Mesendoderm (in vitro differentiated cells): ENCODE measurements around the gene SAMM50.

Experiments used
- DNase-seq: peaks from one replicate; pipeline ENCODE4 v3.0.0; 2013
- H2AK5ac ChIP-seq: 2 replicates; pipeline ENCODE4 v1.6.1; 2013; ENCODE audit warnings: low read length, inconsistent platforms
- H2BK120ac ChIP-seq: 2 replicates; pipeline ENCODE4 v1.6.1; 2013; ENCODE audit warnings: low read depth, mild to moderate bottlenecking, low read length, moderate library complexity, mixed read lengths
- H2BK15ac ChIP-seq: replicated peaks from 2 replicates; pipeline ENCODE4 v1.6.1; 2013; ENCODE audit warnings: low read depth, mild to moderate bottlenecking, moderate library complexity
- H2BK5ac ChIP-seq: 2 replicates; pipeline ENCODE4 v1.6.1; 2013; ENCODE audit warnings: low read length, inconsistent platforms
- H3K18ac ChIP-seq: 2 replicates; pipeline ENCODE4 v1.6.1; 2013; ENCODE audit warnings: mild to moderate bottlenecking, low read length, mixed read lengths
- H3K23ac ChIP-seq: one replicate; pipeline ENCODE4 v1.6.1; 2013; ENCODE audit warnings: low read length
- H3K27ac ChIP-seq: 2 replicates; pipeline ENCODE4 v1.5.1; 2013; ENCODE audit warnings: low read depth, mild to moderate bottlenecking, inconsistent platforms, low read length, moderate library complexity
- H3K27me3 ChIP-seq: 2 replicates; pipeline ENCODE4 v1.6.1; 2013; ENCODE audit warnings: low read length, control low read depth, mild to moderate bottlenecking, inconsistent platforms; ENCODE audit not compliant: insufficient read depth, poor library complexity
- H3K36me3 ChIP-seq: 2 replicates; pipeline ENCODE4 v1.6.1; 2013; ENCODE audit warnings: low read length, inconsistent platforms; ENCODE audit not compliant: control insufficient read depth, insufficient read depth
- H3K4ac ChIP-seq: one replicate; pipeline ENCODE4 v1.6.1; 2013; ENCODE audit warnings: low read depth, mild to moderate bottlenecking, low read length, moderate library complexity
- H3K4me1 ChIP-seq: 2 replicates; pipeline ENCODE4 v1.6.1; 2013; ENCODE audit warnings: low read depth, low read length, inconsistent platforms; ENCODE audit not compliant: control insufficient read depth
- H3K4me2 ChIP-seq: 2 replicates; pipeline ENCODE4 v1.6.1; 2013; ENCODE audit warnings: low read length
- H3K4me3 ChIP-seq: 2 replicates; pipeline ENCODE4 v1.5.1; 2013; ENCODE audit warnings: mild to moderate bottlenecking, low read length
- H3K56ac ChIP-seq: one replicate; pipeline ENCODE4 v1.6.1; 2013; ENCODE audit warnings: low read length
- H3K79me1 ChIP-seq: 2 replicates; pipeline ENCODE4 v1.6.1; 2013; ENCODE audit warnings: low read length, inconsistent platforms
- H3K79me2 ChIP-seq: 2 replicates; pipeline ENCODE4 v1.6.1; 2013; ENCODE audit warnings: mild to moderate bottlenecking, low read length; ENCODE audit not compliant: control insufficient read depth, insufficient read depth
- H3K9ac ChIP-seq: 2 replicates; pipeline ENCODE4 v1.6.1; 2013; ENCODE audit warnings: low read length, inconsistent platforms
- H4K5ac ChIP-seq: one replicate; pipeline ENCODE4 v1.6.1; 2013; ENCODE audit warnings: low read length
- H4K8ac ChIP-seq: one replicate; pipeline ENCODE4 v1.6.1; 2013; ENCODE audit warnings: low read depth, mild to moderate bottlenecking, control low read depth, low read length, moderate library complexity
- WGBS: extraction: QIAGEN DNeasy Blood & Tissue Kit; methylation state at CpG from one replicate; pipeline ENCODE4 v1.1.7; 2013; ENCODE audit warnings: low lambda C conversion rate, missing lambda C conversion rate; ENCODE audit not compliant: insufficient coverage; ENCODE audit errors: extremely low coverage; 5-methylcytosine and 5-hydroxymethylcytosine counted together

SAMM50 gene

DNA sequence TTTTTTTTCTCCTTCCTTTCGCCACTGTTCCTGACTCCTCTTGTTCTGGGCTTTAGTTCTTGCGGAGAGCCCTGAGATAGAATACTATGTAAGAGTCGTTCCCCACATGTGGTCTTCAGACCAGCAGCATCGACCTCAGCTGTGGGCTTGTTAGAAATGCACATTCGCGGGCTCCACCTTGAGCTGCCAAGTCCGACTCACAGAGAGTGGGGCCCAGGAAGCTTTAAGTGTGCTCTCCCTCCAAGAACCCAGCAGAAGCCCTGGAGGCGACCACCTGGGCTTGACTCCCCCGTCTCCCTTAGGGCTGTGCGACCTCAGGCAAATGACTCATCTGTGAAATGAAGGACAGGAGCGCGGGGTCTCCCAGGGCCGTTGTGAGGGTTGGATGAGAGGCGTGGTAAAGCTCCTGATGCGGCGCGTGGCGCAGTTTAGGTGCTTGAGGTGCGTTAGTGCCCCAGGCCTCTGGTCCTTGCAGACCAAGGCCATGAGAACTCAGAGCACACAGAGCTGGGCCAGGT, 18.8 kb downstream of the SAMM50 start:
- no peak overlapping the region for H3K4me3 ChIP-seq
- no peak overlapping the region for H3K4ac ChIP-seq
- no peak overlapping the region for H2BK15ac ChIP-seq
- H3K27me3 ChIP-seq = no peaks in the 10 kb centered on the region
- no CpG with 5 or more reads among the region's 19 CpGs for WGBS
- H4K8ac ChIP-seq = no peak overlapping the region
- no peak overlapping the region for H3K9ac ChIP-seq
- no peak overlapping the region for H3K27ac ChIP-seq
- H3K23ac ChIP-seq = no peak overlapping the region
- no peaks in the 10 kb centered on the region for H3K79me2 ChIP-seq
- no peak overlapping the region for H3K18ac ChIP-seq
- H2BK120ac ChIP-seq = no peak overlapping the region
- DNase-seq = no peak
- H3K36me3 ChIP-seq = peaks cover 6% of the 10 kb centered on the region
- H4K5ac ChIP-seq = no peak overlapping the region
- no peak overlapping the region for H2AK5ac ChIP-seq
- no peaks in the 10 kb centered on the region for H3K4me1 ChIP-seq
- H3K56ac ChIP-seq = no peak overlapping the region
- H3K4me2 ChIP-seq = no peak overlapping the region
- H2BK5ac ChIP-seq = no peak overlapping the region
- no peaks in the 10 kb centered on the region for H3K79me1 ChIP-seq

DNA sequence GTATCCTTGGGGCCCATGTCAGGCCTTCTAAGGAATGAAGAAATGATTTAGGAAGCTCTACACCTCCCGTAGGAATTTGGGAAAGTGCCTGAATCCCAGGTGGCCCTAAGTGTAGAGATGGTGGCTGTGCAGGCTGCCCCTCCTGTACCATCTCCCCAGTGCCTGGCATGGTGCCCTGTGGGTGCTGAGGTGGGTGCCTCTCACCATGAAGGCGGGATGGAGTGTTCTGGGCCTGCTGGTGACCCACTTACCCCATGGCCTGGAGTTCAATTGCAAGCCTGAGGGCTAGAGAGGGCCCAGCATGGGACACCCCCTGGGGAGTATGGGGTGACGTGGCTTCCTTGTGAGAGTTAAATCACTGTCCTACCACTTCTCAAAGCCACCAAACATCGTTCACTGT, 19.8 kb downstream of the SAMM50 start:
- H3K18ac ChIP-seq = no peak overlapping the region
- H4K5ac ChIP-seq = no peak overlapping the region
- no peaks in the 10 kb centered on the region for H3K79me1 ChIP-seq
- H4K8ac ChIP-seq = no peak overlapping the region
- H3K4me1 ChIP-seq = no peaks in the 10 kb centered on the region
- WGBS = no CpG with 5 or more reads among the region's 4 CpGs
- H2BK5ac ChIP-seq = no peak overlapping the region
- no peak overlapping the region for H3K4me2 ChIP-seq
- no peak overlapping the region for H3K23ac ChIP-seq
- H2BK15ac ChIP-seq = no peak overlapping the region
- H3K79me2 ChIP-seq = no peaks in the 10 kb centered on the region
- no peak overlapping the region for H3K56ac ChIP-seq
- H2BK120ac ChIP-seq = no peak overlapping the region
- H3K27ac ChIP-seq = no peak overlapping the region
- H2AK5ac ChIP-seq = no peak overlapping the region
- H3K9ac ChIP-seq = no peak overlapping the region
- no peak overlapping the region for H3K4me3 ChIP-seq
- no peak overlapping the region for H3K4ac ChIP-seq
- H3K36me3 ChIP-seq = peaks cover 9% of the 10 kb centered on the region
- H3K27me3 ChIP-seq = no peaks in the 10 kb centered on the region
- DNase-seq = no peak

DNA sequence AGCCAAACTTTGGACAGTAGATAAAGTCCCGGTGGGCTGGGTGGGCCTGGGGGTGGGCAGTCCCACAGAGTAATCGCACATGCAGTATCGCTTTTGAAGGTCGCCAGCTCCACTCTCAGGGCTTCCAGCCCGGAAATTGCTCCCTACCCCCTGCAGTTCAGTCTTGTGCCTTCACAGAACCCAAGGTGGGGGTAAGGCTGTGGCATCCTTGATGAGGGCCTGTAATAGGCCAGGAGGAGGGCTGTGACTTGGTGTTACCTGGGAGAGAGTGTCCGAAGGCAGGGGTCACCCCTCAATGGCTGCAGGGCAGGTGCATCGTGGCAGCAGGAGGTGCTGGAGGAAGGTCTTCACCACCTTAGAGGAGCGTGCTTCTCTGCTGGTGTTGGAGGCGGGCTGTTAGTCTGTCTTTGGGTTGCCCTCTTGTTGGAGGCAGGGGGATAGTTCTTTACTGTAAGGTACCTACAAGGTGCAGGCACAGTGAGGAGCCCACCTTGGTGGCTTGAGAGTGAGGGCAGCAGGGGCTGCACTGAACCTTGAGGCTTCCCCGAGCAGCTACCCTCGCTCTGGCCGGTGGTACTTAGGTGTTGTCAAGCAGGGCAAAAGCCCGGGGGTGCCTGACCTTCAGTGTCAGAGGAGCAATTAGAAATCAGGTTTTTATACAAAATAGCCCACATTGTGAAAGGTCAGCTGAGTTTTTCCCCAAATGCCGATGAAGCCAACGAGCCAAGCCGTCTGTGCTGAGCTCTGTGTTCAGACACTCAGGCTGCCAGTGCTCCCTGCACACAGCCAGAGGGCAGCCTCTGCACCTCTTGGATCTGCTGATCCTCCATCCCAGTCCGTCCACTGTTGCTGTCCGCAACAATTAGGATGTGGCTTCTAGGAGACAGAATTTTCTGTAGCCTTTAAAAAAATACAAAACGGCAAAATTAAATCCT, 21.9 kb downstream of the SAMM50 start:
- Histone ChIP-seq H3K23ac (no peak overlapping the region), H3K4me3 (no peak overlapping the region), H3K27me3 (no peaks in the 10 kb centered on the region), H3K79me1 (no peaks in the 10 kb centered on the region), H2BK15ac (no peak overlapping the region), H3K27ac (no peak overlapping the region), H4K8ac (no peak overlapping the region), H3K4me2 (no peak overlapping the region), H2BK120ac (no peak overlapping the region), H3K9ac (no peak overlapping the region), H2AK5ac (no peak overlapping the region), H3K36me3 (peaks cover 9% of the 10 kb centered on the region), H3K56ac (no peak overlapping the region), H2BK5ac (no peak overlapping the region), H3K4me1 (no peaks in the 10 kb centered on the region), H3K18ac (no peak overlapping the region), H3K4ac (no peak overlapping the region), H3K79me2 (no peaks in the 10 kb centered on the region), H4K5ac (no peak overlapping the region)
- no CpG with 5 or more reads among the region's 19 CpGs for WGBS
- no peak for DNase-seq

DNA sequence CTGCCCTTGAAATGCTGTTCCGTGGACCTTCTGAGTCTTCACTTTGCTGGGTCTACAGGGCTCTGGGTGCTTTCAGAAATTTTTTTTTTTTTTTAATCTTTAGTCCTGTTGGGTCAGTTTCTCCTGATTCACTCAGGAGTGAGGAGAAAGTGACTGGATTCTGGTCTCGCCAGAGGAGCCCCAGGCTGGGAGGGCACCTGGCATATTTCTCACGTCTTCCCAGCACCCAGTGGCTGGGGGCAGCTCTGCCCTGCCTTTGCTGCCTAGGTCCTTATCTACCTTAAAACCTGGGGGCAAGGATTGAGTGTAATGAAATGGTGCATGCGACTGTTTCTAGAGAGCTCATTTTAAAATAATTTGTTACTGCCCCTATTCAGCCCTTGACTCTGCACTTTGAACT, 23.3 kb downstream of the SAMM50 start:
- no peaks in the 10 kb centered on the region for H3K79me1 ChIP-seq
- no peak overlapping the region for H3K4ac ChIP-seq
- H3K4me1 ChIP-seq = no peaks in the 10 kb centered on the region
- H2BK5ac ChIP-seq = no peak overlapping the region
- H3K27me3 ChIP-seq = no peaks in the 10 kb centered on the region
- no peak overlapping the region for H2AK5ac ChIP-seq
- H3K4me3 ChIP-seq = no peak overlapping the region
- H3K79me2 ChIP-seq = no peaks in the 10 kb centered on the region
- H2BK15ac ChIP-seq = no peak overlapping the region
- H4K8ac ChIP-seq = no peak overlapping the region
- H2BK120ac ChIP-seq = no peak overlapping the region
- H3K27ac ChIP-seq = no peak overlapping the region
- no peak overlapping the region for H4K5ac ChIP-seq
- H3K18ac ChIP-seq = no peak overlapping the region
- DNase-seq = no peak
- H3K9ac ChIP-seq = no peak overlapping the region
- no peak overlapping the region for H3K56ac ChIP-seq
- H3K23ac ChIP-seq = no peak overlapping the region
- no CpG with 5 or more reads among the region's 4 CpGs for WGBS
- no peak overlapping the region for H3K4me2 ChIP-seq
- peaks cover 7% of the 10 kb centered on the region for H3K36me3 ChIP-seq

DNA sequence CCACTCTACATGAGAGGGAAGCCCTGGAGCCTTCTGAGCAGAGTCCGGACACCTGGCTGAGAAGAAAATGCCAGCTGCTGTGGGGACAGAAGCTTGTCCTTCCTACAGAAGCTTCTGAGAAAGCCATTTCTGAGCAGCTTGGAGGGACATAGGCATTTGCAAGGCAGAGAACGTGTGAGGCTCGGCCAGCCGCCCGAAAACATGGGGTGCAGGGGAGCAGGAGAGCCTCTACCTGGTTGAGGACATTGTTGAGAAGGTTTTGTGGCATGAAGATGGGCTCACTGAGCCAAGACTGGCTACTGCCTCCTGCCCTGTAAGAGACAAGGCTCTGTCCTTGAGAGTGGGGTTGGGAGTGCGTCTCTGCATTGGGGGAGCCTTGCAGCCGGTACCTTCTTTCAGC, 25.3 kb downstream of the SAMM50 start:
- Histone ChIP-seq H3K9ac (no peak overlapping the region), H2BK120ac (no peak overlapping the region), H2AK5ac (no peak overlapping the region), H3K23ac (no peak overlapping the region), H3K36me3 (peaks cover 11% of the 10 kb centered on the region), H3K56ac (no peak overlapping the region), H3K18ac (no peak overlapping the region), H3K79me2 (no peaks in the 10 kb centered on the region), H3K79me1 (no peaks in the 10 kb centered on the region), H3K4me1 (no peaks in the 10 kb centered on the region), H2BK5ac (no peak overlapping the region), H3K4ac (no peak overlapping the region), H3K4me3 (no peak overlapping the region), H3K4me2 (no peak overlapping the region), H2BK15ac (no peak overlapping the region), H3K27me3 (no peaks in the 10 kb centered on the region), H4K8ac (no peak overlapping the region), H3K27ac (no peak overlapping the region), H4K5ac (no peak overlapping the region)
- DNase-seq = no peak
- WGBS = no CpG with 5 or more reads among the region's 7 CpGs
